K562 (cell line): ENCODE results near the gene NPM1.

Source experiments
- POLR2A ChIP-seq: fragments of 450-650 bp; conservative IDR thresholded peaks from 2 replicates; pipeline ENCODE4 v1.6.1; 2016
- ZNF311 ChIP-seq: fragments of 250-450 bp; sonication (Bioruptor Pico); IDR thresholded peaks from 2 replicates; pipeline ENCODE4 v1.4.0; 2020; ENCODE audit warnings: mild to moderate bottlenecking, moderate library complexity
- TF ChIP-seq, protein P1 (sequence below), 3 experiments: IDR thresholded peaks in 2 of 3; conservative IDR thresholded peaks in 1 of 3; 2 replicates each; pipeline ENCODE4 v1.5.1; 2011 to 2012; ENCODE audit warnings: low read length in 3 of 3, mild to moderate bottlenecking in 3 of 3, control low read depth in 2 of 3, improper control_type of control experiment in 1 of 3, inconsistent platforms in 1 of 3, low read depth in 1 of 3, mixed read lengths in 1 of 3, moderate library complexity in 1 of 3; ENCODE audit not compliant: insufficient read depth in 2 of 3

DNA sequence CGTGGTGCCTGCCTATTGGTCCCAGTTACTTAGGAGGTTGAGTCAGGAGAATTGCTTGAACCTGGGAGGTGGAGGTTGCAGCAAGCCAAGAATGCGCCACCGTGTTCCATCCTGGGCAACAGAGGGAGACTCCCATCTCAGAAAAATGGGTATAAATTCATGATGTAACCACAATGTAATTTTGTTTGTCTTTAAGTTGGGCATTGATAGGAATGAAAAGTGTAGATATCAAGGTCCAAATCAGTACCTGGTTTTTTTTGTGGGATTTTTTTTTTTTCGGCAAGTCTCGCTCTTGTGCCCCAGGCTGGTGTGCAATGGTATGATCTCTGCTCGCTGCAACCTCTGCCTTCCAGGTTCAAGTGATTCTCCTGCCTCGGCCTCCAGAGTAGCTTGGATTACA lies 7.4 kb downstream of the NPM1 start:
- TF ChIP-seq ZNF311 (CRISPR knock-in tag): no peak
- TF ChIP-seq, protein P1, sequence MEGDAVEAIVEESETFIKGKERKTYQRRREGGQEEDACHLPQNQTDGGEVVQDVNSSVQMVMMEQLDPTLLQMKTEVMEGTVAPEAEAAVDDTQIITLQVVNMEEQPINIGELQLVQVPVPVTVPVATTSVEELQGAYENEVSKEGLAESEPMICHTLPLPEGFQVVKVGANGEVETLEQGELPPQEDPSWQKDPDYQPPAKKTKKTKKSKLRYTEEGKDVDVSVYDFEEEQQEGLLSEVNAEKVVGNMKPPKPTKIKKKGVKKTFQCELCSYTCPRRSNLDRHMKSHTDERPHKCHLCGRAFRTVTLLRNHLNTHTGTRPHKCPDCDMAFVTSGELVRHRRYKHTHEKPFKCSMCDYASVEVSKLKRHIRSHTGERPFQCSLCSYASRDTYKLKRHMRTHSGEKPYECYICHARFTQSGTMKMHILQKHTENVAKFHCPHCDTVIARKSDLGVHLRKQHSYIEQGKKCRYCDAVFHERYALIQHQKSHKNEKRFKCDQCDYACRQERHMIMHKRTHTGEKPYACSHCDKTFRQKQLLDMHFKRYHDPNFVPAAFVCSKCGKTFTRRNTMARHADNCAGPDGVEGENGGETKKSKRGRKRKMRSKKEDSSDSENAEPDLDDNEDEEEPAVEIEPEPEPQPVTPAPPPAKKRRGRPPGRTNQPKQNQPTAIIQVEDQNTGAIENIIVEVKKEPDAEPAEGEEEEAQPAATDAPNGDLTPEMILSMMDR (IDR thresholded peaks at IDR 0.05 in 2 of 3, conservative IDR thresholded peaks at IDR 0.05 in 1 of 3; ENCODE audit: insufficient read depth in 2 of 3, low read depth in 1 of 3, low read length in 3 of 3): no peak
- peak; percentile 52; the same call in 1 of the 2 replicates for TF ChIP-seq POLR2A
